HTERT RPE-1 (cell line): ENCODE measurements around the gene KSR2.

Experiments used
- in situ Hi-C: fragments of 300-500 bp; cut with MboI; formaldehyde crosslinking; loops from 4 replicates; pipeline ENCODE4 v1.14.3; 2020; ENCODE audit warnings: low sequenced_read_pairs

The KSR2 gene

DNA sequence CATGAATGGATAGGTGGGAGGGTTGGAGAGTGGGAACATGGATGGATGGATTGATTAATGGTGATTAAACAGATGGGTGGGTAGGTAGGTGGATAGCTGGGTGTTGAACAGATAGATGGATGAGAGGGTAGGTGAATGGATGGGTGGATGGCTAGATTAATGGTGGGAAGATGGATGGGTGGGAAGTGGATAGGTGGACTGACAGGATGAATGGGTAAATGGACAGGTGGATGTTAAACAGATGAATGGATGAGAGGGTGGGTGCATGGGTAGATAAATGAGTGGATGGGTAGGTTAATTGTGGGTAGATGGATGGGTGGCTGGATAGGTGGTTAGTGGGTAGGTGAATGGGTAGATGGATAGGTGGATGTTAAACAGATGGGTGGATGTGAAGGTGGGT lies 460.3 kb downstream of the KSR2 start:
- in situ Hi-C loops = no loop called here

DNA sequence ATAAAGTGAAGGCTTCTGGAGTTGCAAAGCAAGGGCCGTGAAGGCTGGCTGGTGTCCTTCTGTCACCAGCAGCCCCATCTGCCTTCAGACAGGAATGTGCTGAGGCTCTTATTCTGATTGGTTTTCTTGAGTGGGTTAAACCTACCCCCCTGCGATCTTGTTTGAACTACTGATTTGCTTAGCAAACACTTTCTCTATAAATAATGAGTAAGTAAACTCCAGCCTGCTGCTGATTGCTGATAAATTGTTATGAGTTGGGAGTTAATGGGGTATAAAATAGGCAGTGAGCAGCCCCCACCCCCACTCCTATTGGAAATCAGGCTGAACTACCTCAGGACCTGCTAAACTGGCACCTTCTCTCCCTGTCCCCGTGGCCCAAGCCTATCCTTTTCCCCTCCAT lies 461.2 kb downstream of the KSR2 start:
- in situ Hi-C loops = no loop called here

DNA sequence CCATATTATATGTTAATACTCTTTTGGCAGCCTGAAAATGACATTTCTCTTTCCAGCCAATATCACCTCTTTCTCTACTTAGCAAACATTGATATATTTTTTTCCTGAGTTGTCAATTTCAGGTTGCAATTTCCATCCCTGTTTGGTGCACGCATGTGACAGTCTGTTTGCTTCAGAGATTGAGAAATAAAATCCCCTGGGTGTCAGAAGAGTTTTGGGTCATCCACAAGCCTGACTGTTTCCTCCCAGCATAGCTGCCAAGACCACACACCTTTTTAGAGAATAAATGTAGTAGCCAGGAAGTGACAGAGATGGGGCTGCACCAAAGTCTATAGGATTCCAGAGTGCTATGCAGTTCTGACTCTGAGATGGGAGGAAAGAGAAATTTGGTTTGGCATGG lies 462.5 kb downstream of the KSR2 start:
- in situ Hi-C loops = no loop called here

DNA sequence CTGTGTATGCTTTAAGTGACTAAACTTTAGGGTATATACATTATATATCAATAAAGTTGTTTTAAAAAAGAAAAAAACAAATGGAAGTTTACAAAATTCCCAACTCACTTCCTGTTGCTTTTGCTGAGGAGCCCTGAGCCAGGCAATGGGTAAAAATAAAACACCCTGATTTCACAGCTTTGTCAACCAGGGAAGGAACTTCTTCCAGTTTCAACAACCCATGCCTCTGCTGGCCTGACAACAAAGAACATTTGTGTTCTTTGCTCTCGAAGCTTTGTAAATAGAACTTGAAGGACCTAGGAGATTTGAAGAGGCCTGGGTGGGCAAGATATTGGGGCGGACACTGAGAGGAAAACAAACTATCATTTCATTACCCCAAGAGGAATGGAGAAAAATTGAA lies 466.2 kb downstream of the KSR2 start:
- in situ Hi-C loops = no loop called here

DNA sequence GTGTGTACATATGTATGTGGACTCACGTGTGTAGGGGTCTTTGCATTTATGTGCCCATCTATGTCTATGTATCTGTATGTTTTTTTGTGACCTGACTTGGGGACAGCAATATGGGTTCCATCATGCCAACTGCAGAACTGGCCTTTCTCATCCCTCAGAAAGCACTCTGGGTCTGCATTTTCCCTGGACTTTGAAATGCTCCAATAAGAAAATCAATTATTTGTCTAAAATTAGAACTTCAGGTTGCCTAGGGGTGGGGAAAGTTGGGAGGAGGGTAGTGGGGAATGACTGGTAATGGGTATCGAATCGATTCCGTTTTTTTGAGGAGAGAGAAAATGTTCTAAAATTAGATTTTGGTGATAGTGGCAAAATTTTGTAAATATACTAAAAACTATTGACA lies 466.6 kb downstream of the KSR2 start:
- in situ Hi-C loops = no loop called here

DNA sequence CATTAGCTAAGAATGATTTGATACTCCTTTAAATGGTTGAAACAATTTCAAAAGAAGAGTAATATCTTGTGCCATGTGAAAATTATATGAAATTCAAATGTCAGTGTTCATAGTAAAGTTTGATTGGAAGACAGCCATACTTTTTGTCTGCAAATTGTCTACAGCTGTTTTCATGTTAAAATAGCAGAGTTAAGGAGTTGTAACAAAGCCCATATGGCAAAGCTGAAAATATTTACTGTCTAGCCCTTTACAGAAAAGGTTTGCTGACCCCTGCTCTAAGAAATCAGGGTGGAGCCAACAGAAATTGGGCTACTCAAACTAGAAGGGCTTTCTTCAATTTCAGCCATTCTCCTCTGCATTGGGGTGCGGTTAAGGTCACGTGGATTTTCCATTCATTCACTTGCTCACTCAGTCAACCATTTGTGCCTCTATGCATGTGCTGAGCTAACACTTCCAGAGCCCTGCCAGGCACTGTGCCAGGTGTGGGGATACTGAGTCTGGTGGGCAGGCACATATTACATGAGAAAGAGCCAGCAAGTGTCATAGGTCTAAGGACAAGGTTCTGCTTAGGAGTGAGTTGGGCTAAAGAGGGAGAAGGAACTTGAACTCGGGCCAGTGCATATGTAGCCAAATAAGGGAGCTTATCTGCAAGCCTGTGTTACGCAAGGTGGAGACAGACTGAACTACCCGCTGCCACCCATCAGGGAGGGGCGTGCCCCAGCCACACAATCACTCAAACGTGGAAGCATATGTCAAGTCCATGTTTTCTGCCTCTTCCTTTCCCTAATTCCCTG lies 467.5 kb downstream of the KSR2 start:
- in situ Hi-C loops = no loop called here

DNA sequence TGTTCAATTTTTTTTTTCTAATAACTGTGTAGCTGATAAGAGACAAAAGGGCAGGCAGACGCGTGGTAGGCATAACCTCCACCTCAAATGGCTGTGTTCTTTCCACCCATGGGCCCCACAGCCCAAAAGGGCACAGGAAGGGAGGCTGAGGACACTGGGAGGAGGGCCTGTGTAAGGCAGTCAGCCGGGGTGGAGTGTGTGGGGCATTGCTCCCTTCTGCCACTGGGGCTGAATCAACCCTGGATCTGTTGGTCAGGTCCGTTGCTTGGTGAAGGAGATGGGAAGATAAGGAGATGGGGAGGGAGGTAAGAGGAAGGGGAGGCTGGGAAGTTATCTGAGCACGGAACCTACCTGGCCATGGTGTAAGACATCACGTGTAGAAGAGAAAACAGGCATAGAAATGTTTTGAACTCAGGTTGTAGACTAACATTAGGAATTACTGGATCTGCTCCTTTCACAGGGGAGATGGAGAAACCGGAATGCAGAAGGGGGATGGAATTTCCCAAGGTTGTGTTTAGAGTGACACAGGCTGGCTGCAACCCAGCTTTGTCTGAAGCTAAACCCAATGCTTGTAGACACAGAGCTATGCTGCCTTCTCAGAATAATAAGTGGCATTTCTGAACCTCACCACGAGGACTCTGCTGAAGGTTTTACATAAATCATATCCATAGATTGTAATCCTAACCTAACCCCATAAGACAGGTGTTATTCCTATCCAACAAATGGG lies 468.9 kb downstream of the KSR2 start:
- in situ Hi-C loops = no loop called here

DNA sequence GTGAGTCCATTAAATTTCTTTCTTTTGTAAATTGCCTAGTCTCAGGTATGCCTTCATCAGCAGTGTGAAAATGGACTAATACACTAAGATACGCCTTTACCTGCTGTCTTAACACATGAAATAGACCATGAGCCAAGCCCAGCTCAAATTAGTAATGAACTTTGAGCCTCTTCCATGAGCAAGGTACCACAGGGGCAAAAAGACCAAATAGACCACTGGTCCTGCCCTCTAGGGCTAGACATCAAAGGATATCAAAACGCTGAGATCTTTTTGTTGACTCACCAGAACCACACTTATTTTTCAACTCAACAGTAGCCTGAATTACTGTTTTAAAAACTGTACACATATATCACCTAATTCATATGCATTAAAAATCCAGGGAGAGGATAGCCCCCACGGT lies 469.9 kb downstream of the KSR2 start:
- in situ Hi-C loops = no loop called here

DNA sequence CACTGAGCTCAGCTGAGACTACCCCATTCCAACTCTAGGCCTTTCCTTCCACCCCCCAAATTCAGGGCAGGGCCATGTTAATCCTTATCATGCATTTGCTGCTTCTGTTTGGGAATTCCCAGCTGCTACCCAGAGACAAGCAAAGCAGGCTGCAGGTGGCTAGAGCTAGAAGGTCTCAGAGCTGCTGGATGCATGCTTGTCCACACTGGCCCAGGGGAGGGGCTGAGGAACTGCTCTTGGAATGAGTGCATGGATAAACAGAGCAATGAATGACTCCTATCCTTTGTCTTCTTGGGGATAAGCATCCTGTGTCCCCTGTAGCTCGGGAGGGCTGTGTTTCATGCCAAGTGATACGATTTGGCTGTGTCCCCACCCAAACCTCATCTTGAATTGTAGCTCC lies 470.5 kb downstream of the KSR2 start:
- in situ Hi-C loops = no loop called here

DNA sequence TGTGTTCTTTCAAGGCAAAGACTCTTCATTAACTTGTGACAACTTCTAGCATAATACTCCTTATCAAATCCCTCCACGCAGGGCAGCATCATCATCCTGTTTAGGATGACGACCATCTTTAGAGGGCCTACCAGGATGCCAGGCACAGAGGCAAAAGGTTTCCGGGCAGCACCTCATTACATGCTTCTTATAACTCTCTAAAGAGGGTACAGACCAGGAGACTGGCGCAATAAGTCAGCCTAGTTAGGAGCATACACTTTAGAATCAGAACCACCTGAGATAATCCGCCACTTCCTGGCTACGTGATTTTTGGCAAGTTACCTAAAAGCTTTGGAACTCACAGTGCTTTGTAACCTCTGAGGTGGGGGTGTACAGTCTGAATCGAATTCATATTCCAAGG lies 471.4 kb downstream of the KSR2 start:
- in situ Hi-C loops = no loop called here

DNA sequence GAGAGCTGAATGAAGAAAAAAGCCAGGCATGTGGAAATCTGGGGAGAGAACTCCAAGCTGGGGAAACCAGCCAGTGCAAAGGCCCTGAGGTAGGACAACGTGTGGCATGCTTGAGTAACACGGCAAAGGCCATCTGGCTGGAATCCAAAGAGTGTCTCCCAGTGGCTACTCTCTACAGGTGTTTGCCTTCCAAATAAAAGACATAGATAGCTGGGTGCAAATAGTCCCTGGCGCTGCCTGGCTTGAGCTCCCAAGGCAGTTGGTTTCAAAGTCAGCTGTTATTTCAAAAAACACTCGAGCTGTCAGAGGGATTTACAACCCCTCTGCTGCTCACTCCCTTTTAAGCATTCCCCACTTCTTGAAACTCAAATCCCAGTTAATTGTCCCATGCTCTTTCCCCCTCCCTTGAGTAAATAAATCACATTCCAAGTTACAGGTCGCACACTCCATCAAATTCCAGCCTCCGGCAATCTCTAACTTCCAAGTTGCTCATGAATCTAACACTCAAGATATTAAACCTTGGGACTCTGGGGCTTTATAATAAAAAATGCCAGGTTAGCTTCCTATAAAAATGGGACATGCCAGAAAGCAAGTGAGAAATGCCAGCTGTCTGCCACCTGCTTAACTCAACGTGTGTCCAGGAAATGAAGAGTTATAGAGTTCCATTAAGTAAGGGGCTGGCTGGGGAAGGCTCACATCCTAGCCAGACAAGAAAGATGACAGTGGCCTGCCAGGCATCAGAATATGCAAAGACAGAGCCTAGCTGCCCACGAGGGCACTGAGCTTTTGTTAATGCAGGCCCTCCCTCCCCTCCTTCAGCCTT lies 473.7 kb downstream of the KSR2 start:
- in situ Hi-C loops = no loop called here

DNA sequence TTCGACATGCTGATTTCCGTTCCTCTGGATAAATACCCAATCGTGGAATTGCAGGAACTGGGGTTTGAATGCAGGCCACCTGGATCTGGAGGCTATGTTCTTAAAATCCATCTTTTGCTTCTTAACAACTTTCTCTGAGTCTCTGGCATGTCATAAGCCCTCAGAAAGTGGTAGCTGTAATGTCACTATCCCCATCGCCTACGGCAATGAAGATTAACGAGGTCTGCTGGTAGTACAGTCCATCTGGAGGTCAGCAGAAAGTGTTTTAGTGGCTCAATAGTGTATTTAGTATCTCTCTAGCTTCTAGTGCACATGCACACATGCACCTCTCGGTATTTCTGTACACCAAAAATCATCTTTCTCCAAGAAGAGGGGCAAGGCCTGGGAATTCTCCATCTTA lies 477.1 kb downstream of the KSR2 start:
- in situ Hi-C loops = no loop called here

DNA sequence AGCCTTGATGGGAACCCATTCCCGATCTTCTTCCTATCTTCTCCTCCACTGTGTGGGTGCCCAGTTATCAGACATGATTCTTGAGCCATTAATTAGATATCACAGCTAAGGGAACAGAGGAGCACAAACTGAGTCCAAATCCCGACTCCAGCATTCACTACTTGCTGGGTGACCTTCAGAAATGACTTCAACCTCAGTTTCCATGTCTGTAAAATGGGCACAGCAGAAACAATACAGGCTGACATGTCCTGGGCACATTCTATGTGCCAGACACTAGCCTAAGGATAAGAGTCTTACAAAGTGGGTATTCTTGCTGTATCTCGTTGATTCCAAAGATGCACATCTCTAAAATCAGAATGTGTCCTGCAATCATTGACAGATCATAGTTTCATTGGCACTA lies 478.7 kb downstream of the KSR2 start:
- in situ Hi-C loops = no loop called here

DNA sequence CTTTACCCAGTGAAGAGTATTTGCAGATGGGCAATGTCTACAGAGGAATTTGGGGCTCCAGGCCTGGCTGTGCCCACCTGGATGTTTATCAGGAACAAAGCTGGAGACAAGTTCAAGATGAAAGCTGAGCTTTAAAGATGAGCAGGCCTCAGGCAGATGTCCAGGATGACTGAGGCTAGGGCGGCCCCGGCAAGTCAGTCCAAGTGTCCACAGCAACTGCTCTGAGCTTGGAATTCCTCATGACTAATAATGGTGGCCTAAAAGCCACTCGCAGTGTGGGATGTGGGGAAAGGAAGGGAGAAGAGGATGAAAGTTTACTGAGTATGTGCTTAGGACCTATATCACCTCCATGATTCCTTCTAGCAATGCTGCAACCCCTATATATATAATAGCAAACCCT lies 479.1 kb downstream of the KSR2 start:
- in situ Hi-C loops = no loop called here

DNA sequence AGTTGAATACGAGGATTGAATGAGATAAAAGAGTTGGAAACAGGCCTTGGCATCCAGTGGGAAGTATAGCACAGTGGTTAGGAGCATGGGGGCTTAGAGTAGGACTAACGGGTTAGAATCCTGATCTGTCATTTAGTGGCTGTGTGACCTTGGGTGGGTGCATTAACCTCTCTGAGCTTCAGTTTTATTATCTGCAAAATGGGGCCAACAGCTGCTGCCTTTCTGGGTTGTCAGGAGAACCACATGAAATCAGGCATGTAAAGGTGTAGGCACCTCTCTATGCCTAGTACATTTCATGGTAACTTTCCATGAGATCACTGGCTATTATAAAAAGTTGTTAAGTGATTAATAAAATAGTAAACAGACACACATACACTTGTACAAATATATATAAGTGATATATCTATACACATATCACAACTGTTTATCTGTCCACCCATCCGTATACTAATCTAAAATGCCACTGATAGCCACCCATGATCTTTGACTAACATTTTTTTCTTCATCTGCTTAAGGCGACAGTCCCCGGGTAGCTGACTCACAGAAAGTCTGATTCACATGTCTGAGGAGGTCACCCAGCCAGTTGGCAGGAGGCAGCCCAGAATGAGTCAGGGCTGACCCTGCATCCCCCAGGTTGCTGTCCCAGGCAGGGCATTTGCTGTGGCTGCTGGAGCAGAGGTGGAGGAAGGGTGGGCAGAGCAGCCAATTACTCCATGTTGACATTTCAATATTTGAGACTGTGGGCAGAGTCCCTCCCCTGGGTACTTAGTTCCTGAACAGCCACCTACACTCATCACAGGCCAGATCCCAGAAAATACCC lies 481.7 kb downstream of the KSR2 start:
- in situ Hi-C loops = no loop called here

DNA sequence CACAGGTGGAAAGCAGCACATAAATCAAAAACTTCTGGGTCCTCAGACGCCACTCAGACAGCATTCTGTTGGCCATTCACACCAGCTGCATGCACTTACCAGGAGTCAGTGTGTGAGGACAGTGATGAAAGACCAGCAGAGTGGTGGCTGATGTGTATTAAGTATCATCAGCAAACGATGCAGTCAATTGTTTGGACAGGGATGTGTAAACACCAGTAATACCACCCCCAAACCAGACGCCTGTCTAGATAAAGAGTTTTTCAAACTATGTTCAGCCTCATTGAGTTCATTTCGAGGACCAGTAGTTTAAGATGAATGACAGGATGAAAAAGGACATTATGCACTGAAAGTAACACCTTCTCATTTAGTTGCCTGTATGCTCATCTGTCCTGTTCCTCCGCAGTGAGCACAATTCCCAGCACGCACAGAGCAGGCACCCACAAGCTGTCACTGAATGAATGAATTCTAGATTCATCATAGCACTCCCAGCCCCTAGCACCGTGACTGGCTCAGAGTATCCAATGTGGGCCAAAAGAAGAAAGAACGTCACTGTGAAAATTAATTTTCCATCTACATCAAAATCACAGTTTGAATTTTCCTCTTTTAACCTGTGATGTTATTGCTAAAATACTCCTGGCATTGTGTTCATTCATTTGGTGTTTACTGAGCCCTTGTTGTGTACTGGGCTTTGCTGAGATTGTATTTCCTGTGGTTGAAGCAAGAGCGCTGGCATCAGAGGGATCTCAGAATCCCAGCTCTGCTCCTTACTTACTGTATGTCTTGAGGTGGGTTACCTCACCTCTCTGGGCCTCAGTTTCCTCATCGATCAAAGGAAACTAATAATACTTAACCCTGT lies 482.6 kb downstream of the KSR2 start:
- in situ Hi-C loops = no loop called here

DNA sequence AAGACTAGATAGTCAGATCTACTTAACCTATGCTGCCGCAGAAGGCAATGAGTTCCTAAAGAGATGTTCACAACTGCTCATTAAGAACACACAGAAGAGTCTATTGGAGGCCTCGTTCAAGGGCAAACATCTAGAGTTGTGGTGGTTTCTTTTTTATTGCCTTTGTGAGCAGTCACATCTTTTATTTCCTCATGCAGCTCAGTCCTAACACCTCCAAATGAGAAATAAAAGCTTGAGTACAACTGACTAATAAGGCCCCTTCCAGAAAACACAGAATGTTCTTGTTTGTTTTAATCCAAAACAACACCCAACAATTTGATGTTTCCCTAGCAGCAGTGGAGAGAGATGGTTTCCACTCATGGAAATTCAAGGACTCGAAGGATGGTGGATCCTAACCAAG lies 483.9 kb downstream of the KSR2 start:
- in situ Hi-C loops = no loop called here

DNA sequence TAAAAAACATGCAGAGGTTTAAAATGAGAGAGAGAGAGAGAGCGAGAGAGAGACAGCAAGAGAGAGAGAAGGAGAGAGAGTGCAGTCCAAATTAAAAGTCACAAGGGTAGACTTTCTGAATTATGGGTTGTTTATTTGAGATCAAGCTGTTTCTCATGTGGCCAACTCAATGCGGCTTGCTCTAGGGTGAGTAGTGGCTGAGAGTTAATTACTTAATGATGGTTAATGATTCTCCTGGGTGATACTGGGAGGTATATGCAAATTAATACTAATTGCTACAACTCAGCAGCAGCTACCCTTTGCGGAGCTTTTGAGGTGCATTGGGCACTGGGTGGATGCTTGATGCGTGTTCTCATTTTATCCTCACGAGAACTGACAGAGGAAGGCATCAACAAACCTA lies 485.3 kb downstream of the KSR2 start:
- in situ Hi-C loops = no loop called here

DNA sequence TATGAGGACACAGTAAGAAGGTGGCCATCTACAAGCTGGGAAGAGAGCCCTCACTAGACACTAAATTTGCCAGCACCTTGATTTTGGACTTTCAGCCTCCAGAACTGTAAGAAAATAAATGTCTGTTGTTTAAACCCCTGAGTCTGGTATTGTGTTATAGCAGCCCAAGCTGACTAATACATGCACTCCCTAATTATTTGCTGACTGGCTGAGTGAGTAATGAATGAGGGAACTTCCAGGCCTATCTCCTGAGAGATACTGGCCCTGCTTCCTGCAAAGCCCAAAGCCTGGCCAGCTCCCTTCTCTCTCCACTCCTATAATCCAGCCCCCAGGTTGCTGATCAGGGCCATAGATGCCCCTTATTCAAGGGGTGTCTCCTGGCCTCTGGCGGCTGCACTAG lies 487.3 kb downstream of the KSR2 start:
- in situ Hi-C loops = no loop called here

DNA sequence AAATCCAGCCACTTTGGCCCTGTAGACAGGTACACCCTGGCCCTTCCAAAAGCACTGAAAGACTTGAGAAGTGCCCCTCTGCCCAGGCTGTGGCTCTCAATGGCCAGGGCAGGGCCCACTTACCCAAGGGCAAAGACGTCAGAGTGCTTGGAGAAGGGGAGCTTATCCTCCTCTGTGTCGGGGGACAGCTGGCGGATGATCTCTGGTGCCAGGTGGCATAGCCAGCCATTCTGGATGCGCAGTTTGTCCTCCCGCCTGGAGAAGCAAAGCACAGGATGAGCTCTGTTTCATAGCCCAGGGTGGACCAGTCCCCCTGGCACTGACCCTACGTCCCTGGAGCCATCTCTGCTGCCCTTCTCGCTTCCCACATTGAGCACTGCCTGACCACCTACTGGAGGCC lies 492.4 kb downstream of the KSR2 start:
- in situ Hi-C loops = no loop called here
